ENCODE data around the gene ALPI.

ALPI gene

DNA sequence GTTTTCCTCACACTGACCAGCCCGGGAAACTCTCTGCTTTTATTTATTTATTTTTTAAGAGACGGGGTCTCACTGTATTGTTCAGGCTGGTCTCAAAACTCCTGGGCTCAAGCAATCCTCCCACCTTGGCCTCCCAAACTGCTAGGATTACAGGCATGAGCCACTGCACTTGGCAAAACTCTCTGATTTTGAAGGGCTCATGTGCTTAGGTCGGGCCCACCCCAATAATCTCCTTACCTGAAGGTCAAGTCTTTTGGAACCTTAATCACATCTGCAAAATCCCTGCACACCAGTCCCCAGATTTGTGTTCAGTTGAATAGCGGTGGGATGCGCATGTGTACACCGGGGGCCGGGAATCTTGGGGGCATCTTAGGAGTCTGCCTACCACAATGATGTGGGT is 39.3 kb downstream of the ALPI start:
- TF ChIP-seq EZH2 (IDR thresholded peaks at IDR 0.05; ENCODE audit: borderline replicate concordance, low read depth, low read length, severe bottlenecking) = no peak
- no peak for TF ChIP-seq CTCF (IDR thresholded peaks at IDR 0.05; ENCODE audit: borderline replicate concordance, extremely low read depth, low read length, poor library complexity, severe bottlenecking)
- Histone ChIP-seq H3K4me1 (ENCODE audit: insufficient read depth, low read length) (no peaks in the 10 kb centered on the region), H3K27me3 (ENCODE audit: insufficient read depth, low read length, poor library complexity) (peaks cover 3% of the 10 kb centered on the region), H2AFZ (ENCODE audit: low read depth, low read length) (no peak overlapping the region), H3K4me2 (ENCODE audit: insufficient read depth, low read length) (no peak overlapping the region), H3K4me3 (ENCODE audit: low read depth in 1 of 2, low read length in 2 of 2) (no peak overlapping the region), H3K79me2 (ENCODE audit: insufficient read depth, low read length) (no peaks in the 10 kb centered on the region), H3K9ac (ENCODE audit: low read depth, low read length) (no peak overlapping the region), H3K36me3 (ENCODE audit: insufficient read depth, low read length) (no peaks in the 10 kb centered on the region), H3K27ac (ENCODE audit: low read length) (no peak overlapping the region), H4K20me1 (ENCODE audit: insufficient read depth, low read length) (no peaks in the 10 kb centered on the region; the same call in 1 of the 2 replicates), H3K9me3 (ENCODE audit: insufficient read depth, low read length, severe bottlenecking) (no peaks in the 10 kb centered on the region)
- ATAC-seq (ENCODE audit: insufficient read depth, low read depth) = no peak
- no peak for DNase-seq

DNA sequence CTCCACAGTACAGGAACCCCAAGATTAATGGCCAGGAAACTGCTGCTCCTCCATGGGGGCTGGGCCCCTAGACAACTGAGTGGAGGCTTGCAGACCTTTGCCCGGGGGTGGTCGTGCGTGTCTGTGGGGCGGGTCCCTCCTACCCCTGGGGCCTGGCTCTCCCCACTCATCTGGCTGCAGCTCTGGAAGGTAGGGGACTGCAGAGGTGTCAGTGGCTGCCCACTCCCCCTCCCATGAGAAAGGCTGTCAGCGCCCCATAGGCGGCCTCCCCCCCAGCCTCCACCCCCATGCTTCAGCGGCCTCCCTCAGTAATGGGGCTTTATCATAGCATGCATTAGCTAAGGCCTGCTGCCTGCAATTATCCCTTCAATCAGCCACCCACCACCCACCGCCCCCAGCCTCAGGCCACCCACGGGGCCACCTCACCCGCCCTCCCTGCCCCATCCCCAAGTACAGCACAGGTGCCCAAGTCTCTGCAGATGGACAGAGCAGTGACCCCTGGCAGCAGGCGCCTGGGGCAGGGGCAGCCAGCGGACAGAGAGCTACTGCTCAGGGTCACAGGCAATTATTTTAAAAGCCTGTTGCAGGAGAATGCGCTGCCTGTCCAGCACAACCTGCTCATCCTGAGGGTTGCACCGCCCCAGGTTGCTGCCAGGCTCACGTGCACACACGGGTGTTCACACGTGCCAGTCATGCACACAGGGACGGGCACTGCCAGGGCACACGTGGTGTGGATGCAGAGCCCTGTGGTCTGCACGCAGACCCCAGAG is 40.7 kb downstream of the ALPI start:
- no peaks in the 10 kb centered on the region for H3K79me2 ChIP-seq (ENCODE audit: insufficient read depth, low read length)
- no peak for DNase-seq
- H3K9ac ChIP-seq (ENCODE audit: low read depth, low read length) = no peak overlapping the region
- no peaks in the 10 kb centered on the region for H3K9me3 ChIP-seq (ENCODE audit: insufficient read depth, low read length, severe bottlenecking)
- ATAC-seq (ENCODE audit: insufficient read depth, low read depth) = no peak
- H4K20me1 ChIP-seq (ENCODE audit: insufficient read depth, low read length) = no peaks in the 10 kb centered on the region; the same call in 1 of the 2 replicates
- no peak overlapping the region for H3K4me2 ChIP-seq (ENCODE audit: insufficient read depth, low read length)
- TF ChIP-seq CTCF (IDR thresholded peaks at IDR 0.05; ENCODE audit: borderline replicate concordance, extremely low read depth, low read length, poor library complexity, severe bottlenecking) (no peak), EZH2 (IDR thresholded peaks at IDR 0.05; ENCODE audit: borderline replicate concordance, low read depth, low read length, severe bottlenecking) (no peak)
- peaks cover 3% of the 10 kb centered on the region for H3K27me3 ChIP-seq (ENCODE audit: insufficient read depth, low read length, poor library complexity)
- no peak overlapping the region for H2AFZ ChIP-seq (ENCODE audit: low read depth, low read length)
- no peak overlapping the region for H3K27ac ChIP-seq (ENCODE audit: low read length)
- H3K4me3 ChIP-seq (ENCODE audit: low read depth in 1 of 2, low read length in 2 of 2) = no peak overlapping the region
- no peaks in the 10 kb centered on the region for H3K36me3 ChIP-seq (ENCODE audit: insufficient read depth, low read length)
- no peaks in the 10 kb centered on the region for H3K4me1 ChIP-seq (ENCODE audit: insufficient read depth, low read length)

DNA sequence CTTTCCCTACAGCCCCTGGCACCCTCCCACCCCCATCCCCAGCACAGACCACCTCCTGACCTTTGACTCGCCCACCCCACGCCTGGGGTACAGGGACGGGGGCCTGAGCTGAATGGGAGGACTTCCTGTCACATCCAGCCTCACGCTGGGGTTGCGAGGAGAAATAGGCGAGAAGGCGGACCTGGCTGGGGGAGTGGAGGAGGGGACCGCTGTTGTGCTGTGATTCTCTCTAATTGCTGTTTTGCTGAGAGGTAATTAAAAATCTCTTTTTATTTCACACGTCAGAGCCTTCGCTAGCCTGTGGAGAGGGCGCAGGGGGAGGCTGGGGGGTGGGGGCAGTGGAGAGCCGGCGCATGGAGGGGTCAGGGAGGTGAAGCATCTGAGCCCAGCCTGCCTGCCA is 41.4 kb downstream of the ALPI start:
- Histone ChIP-seq H3K9me3 (ENCODE audit: insufficient read depth, low read length, severe bottlenecking) (no peaks in the 10 kb centered on the region), H3K79me2 (ENCODE audit: insufficient read depth, low read length) (no peaks in the 10 kb centered on the region), H3K36me3 (ENCODE audit: insufficient read depth, low read length) (no peaks in the 10 kb centered on the region), H3K9ac (ENCODE audit: low read depth, low read length) (no peak overlapping the region), H3K4me3 (ENCODE audit: low read depth in 1 of 2, low read length in 2 of 2) (no peak overlapping the region), H3K27ac (ENCODE audit: low read length) (no peak overlapping the region), H3K27me3 (ENCODE audit: insufficient read depth, low read length, poor library complexity) (peaks cover 3% of the 10 kb centered on the region), H3K4me1 (ENCODE audit: insufficient read depth, low read length) (no peaks in the 10 kb centered on the region), H2AFZ (ENCODE audit: low read depth, low read length) (no peak overlapping the region), H3K4me2 (ENCODE audit: insufficient read depth, low read length) (no peak overlapping the region), H4K20me1 (ENCODE audit: insufficient read depth, low read length) (no peaks in the 10 kb centered on the region; the same call in 1 of the 2 replicates)
- ATAC-seq (ENCODE audit: insufficient read depth, low read depth) = no peak
- DNase-seq = no peak
- TF ChIP-seq EZH2 (IDR thresholded peaks at IDR 0.05; ENCODE audit: borderline replicate concordance, low read depth, low read length, severe bottlenecking) (no peak), CTCF (IDR thresholded peaks at IDR 0.05; ENCODE audit: borderline replicate concordance, extremely low read depth, low read length, poor library complexity, severe bottlenecking) (no peak)

Data from DND-41 (cell line).